CD4-positive, CD25-positive, alpha-beta regulatory T cell (primary cell): Measurements from ENCODE around the gene NPFF. TPM values are rescaled to one million over a fixed set of nuclear protein-coding genes. Genes with fewer than 3 reads are reported as not detected.
A peak's percentile ranks its signal among the peaks of the same experiment; 100 is the strongest.

ENCODE experiments used
- ATAC-seq, 2 donors: fragments of 150-1000 bp; cut with Tn5 transposase; one replicate each; pipeline ENCODE4 v1.10.0; 2021; ENCODE audit warnings: low read depth in 2 of 2, moderate number of reproducible peaks in 2 of 2, moderate library complexity in 1 of 2
- DNase-seq, 3 donors: peaks; one replicate each; pipeline versions ENCODE4 v3.0.0 to v3.0.0-alpha.2; 2012 to 2022; ENCODE audit warnings: mixed read lengths in 1 of 3
- H3K27ac ChIP-seq: one replicate; pipeline ENCODE4 v1.7.0; 2013; ENCODE audit warnings: mild to moderate bottlenecking, low read length; ENCODE audit not compliant: insufficient read depth, poor library complexity, severe bottlenecking
- H3K27me3 ChIP-seq: one replicate; pipeline ENCODE4 v1.7.0; 2013; ENCODE audit warnings: low read length; ENCODE audit not compliant: control insufficient read depth, insufficient read depth
- H3K36me3 ChIP-seq: one replicate; pipeline ENCODE4 v1.7.0; 2013; ENCODE audit warnings: mild to moderate bottlenecking, low read length, moderate library complexity; ENCODE audit not compliant: control insufficient read depth, insufficient read depth
- H3K4me1 ChIP-seq: 2 replicates; pipeline ENCODE4 v1.7.0; 2013; ENCODE audit warnings: mild to moderate bottlenecking, low read length; ENCODE audit not compliant: insufficient read depth, control insufficient read depth, poor library complexity, severe bottlenecking
- H3K4me3 ChIP-seq: one replicate; pipeline ENCODE4 v1.7.0; 2013; ENCODE audit warnings: low read depth, mild to moderate bottlenecking, low read length, moderate library complexity
- H3K9me3 ChIP-seq, 2 experiments: 1 replicate in 1 of 2; 2 replicates in 1 of 2; pipeline ENCODE4 v1.7.0; 2013; ENCODE audit warnings: low read length in 2 of 2, mild to moderate bottlenecking in 1 of 2, moderate library complexity in 1 of 2; ENCODE audit not compliant: control insufficient read depth in 2 of 2
- H3K27ac Mint-ChIP-seq, 3 donors: one replicate each; pipeline ENCODE4 v1.8.0; 2020 to 2022; ENCODE audit warnings: mild to moderate bottlenecking in 3 of 3, mixed read lengths in 3 of 3, moderate library complexity in 2 of 3
- H3K27me3 Mint-ChIP-seq: one replicate; pipeline ENCODE4 v1.8.0; 2022; ENCODE audit warnings: mild to moderate bottlenecking, mixed read lengths
- H3K36me3 Mint-ChIP-seq: one replicate; pipeline ENCODE4 v1.8.0; 2020; ENCODE audit warnings: mixed read lengths
- H3K4me1 Mint-ChIP-seq, 4 donors: one replicate each; pipeline ENCODE4 v1.8.0; 2020 to 2022; ENCODE audit warnings: mixed read lengths in 4 of 4, mild to moderate bottlenecking in 1 of 4
- H3K4me3 Mint-ChIP-seq, 4 donors: one replicate each; pipeline ENCODE4 v1.8.0; 2020 to 2022; ENCODE audit warnings: mild to moderate bottlenecking in 4 of 4, mixed read lengths in 4 of 4, moderate library complexity in 3 of 4
- H3K9me3 Mint-ChIP-seq, 7 donors: one replicate each; pipeline ENCODE4 v1.8.0; 2020 to 2022; ENCODE audit warnings: mixed read lengths in 7 of 7, mild to moderate bottlenecking in 3 of 7, moderate library complexity in 2 of 7
- polyA plus RNA-seq, 4 donors: library from polyadenylated mRNA; unstranded; fragments of 300-500 nt; fragmentation: Illumina TruSeq; gene quantifications; one replicate each; pipeline ENCODE4 v1.2.3, GENCODE V29; 2021
- total RNA-seq: library from RNA; stranded (reverse); gene quantifications from one replicate; pipeline ENCODE4 v1.2.3, GENCODE V29; 2022

The NPFF gene
- total and polyA plus RNA-seq, 5 donors from 2014 or later: not detected

- H3K27ac ChIP-seq: no peak overlapping the region
- no peak for DNase-seq
- Mint-ChIP-seq H3K27me3 (no peaks in the 10 kb centered on the region), H3K9me3 (no peaks in the 10 kb centered on the region), H3K4me3 (peak overlapping the region in 1 of 4 donors; percentile 19), H3K36me3 (peaks cover 5% of the 10 kb centered on the region), H3K27ac (peak overlapping the region in 1 of 3 donors; percentile 52), H3K4me1 (peaks cover 0 to 27% (median 15%) of the 10 kb centered on the region in 4 donors)
- no peak overlapping the region for H3K4me3 ChIP-seq
- H3K4me1 ChIP-seq: peaks cover 18% of the 10 kb centered on the region
- H3K9me3 ChIP-seq: no peaks in the 10 kb centered on the region
- H3K36me3 ChIP-seq: peaks cover 28% of the 10 kb centered on the region
- H3K27me3 ChIP-seq: no peaks in the 10 kb centered on the region
- no peak for ATAC-seq
Measured at GRCh38 chr12:53489242-53489864, 17.9 kb downstream of the NPFF start.

GRCh38 chr12:53486736-53487487, 20.4 kb downstream of the NPFF start:
- no peaks in the 10 kb centered on the region for H3K9me3 Mint-ChIP-seq
- no peak overlapping the region for H3K4me3 Mint-ChIP-seq
- H3K4me3 ChIP-seq: no peak overlapping the region
- ATAC-seq: no peak
- peaks cover 49% of the 10 kb centered on the region for H3K36me3 ChIP-seq
- H3K27me3 Mint-ChIP-seq: no peaks in the 10 kb centered on the region
- no peaks in the 10 kb centered on the region for H3K9me3 ChIP-seq
- H3K4me1 Mint-ChIP-seq: peaks cover 0 to 10% (median 2%) of the 10 kb centered on the region in 4 donors
- no peaks in the 10 kb centered on the region for H3K4me1 ChIP-seq
- peak overlapping the region in 2 of 3 donors; percentile 26 to 36 for H3K27ac Mint-ChIP-seq
- no peak for DNase-seq
- H3K36me3 Mint-ChIP-seq: peaks cover 13% of the 10 kb centered on the region
- H3K27ac ChIP-seq: no peak overlapping the region
- no peaks in the 10 kb centered on the region for H3K27me3 ChIP-seq

GRCh38 chr12:53485955-53486735, 21.1 kb downstream of the NPFF start:
- H3K9me3 ChIP-seq: no peaks in the 10 kb centered on the region
- DNase-seq: no peak
- H3K4me1 Mint-ChIP-seq: peaks cover 0 to 12% (median 2%) of the 10 kb centered on the region in 4 donors
- H3K27ac ChIP-seq: no peak overlapping the region
- peak overlapping the region in 2 of 3 donors; percentile 26 to 36 for H3K27ac Mint-ChIP-seq
- H3K36me3 Mint-ChIP-seq: peaks cover 14% of the 10 kb centered on the region
- H3K4me3 Mint-ChIP-seq: no peak overlapping the region
- H3K4me3 ChIP-seq: no peak overlapping the region
- H3K9me3 Mint-ChIP-seq: no peaks in the 10 kb centered on the region
- no peaks in the 10 kb centered on the region for H3K27me3 ChIP-seq
- no peaks in the 10 kb centered on the region for H3K27me3 Mint-ChIP-seq
- no peaks in the 10 kb centered on the region for H3K4me1 ChIP-seq
- peaks cover 55% of the 10 kb centered on the region for H3K36me3 ChIP-seq
- no peak for ATAC-seq

GRCh38 chr12:53484686-53485575, 22.4 kb downstream of the NPFF start:
- H3K9me3 ChIP-seq: no peaks in the 10 kb centered on the region
- Mint-ChIP-seq H3K36me3 (peaks cover 18% of the 10 kb centered on the region), H3K4me3 (no peak overlapping the region), H3K4me1 (peaks cover 0 to 12% (median 5%) of the 10 kb centered on the region in 4 donors), H3K9me3 (no peaks in the 10 kb centered on the region), H3K27me3 (no peaks in the 10 kb centered on the region), H3K27ac (peak overlapping the region in 2 of 3 donors; percentile 25 to 53)
- DNase-seq (no peak), ATAC-seq (no peak)
- H3K27ac ChIP-seq: no peak overlapping the region
- H3K36me3 ChIP-seq: peaks cover 62% of the 10 kb centered on the region
- H3K4me1 ChIP-seq: peaks cover 2% of the 10 kb centered on the region
- no peak overlapping the region for H3K4me3 ChIP-seq
- no peaks in the 10 kb centered on the region for H3K27me3 ChIP-seq

GRCh38 chr12:53483979-53484377, 23.3 kb downstream of the NPFF start:
- Histone ChIP-seq H3K4me1 (peaks cover 2% of the 10 kb centered on the region), H3K27ac (no peak overlapping the region), H3K4me3 (no peak overlapping the region), H3K36me3 (peaks cover 71% of the 10 kb centered on the region), H3K27me3 (no peaks in the 10 kb centered on the region), H3K9me3 (no peaks in the 10 kb centered on the region)
- DNase-seq (no peak), ATAC-seq (peak in 1 of 2 donors; percentile 10)
- peaks cover 0 to 16% (median 7%) of the 10 kb centered on the region in 4 donors for H3K4me1 Mint-ChIP-seq
- H3K36me3 Mint-ChIP-seq: peaks cover 22% of the 10 kb centered on the region
- H3K9me3 Mint-ChIP-seq: no peaks in the 10 kb centered on the region
- no peak overlapping the region for H3K4me3 Mint-ChIP-seq
- peak overlapping the region in 2 of 3 donors; percentile 13 to 77 for H3K27ac Mint-ChIP-seq
- H3K27me3 Mint-ChIP-seq: no peaks in the 10 kb centered on the region

- H3K27ac ChIP-seq: no peak overlapping the region
- H3K36me3 Mint-ChIP-seq: peaks cover 22% of the 10 kb centered on the region
- no peaks in the 10 kb centered on the region for H3K9me3 ChIP-seq
- H3K4me3 Mint-ChIP-seq: no peak overlapping the region
- H3K9me3 Mint-ChIP-seq: no peaks in the 10 kb centered on the region
- peaks cover 77% of the 10 kb centered on the region for H3K36me3 ChIP-seq
- DNase-seq: no peak
- H3K27ac Mint-ChIP-seq: peak overlapping the region in 2 of 3 donors; percentile 13 to 77
- H3K4me1 ChIP-seq: peaks cover 2% of the 10 kb centered on the region
- H3K4me3 ChIP-seq: no peak overlapping the region
- H3K27me3 ChIP-seq: no peaks in the 10 kb centered on the region
- peak in 1 of 2 donors; percentile 4 for ATAC-seq
- H3K4me1 Mint-ChIP-seq: peaks cover 0 to 16% (median 8%) of the 10 kb centered on the region in 4 donors
- no peaks in the 10 kb centered on the region for H3K27me3 Mint-ChIP-seq
Measured at GRCh38 chr12:53483225-53483978, 23.9 kb downstream of the NPFF start.
